IgD-negative memory B cell (primary cell): Measurements from ENCODE around the gene PRPF19. TPM values are rescaled to one million over a fixed set of nuclear protein-coding genes. Genes with fewer than 3 reads are reported as not detected.
A peak's percentile ranks its signal among the peaks of the same experiment; 100 is the strongest.

Experiments used
- H3K27ac Mint-ChIP-seq, 3 donors: one replicate each; pipeline ENCODE4 v1.8.0; 2020 to 2022; ENCODE audit warnings: mild to moderate bottlenecking in 3 of 3, mixed read lengths in 3 of 3, moderate library complexity in 1 of 3
- H3K27me3 Mint-ChIP-seq: one replicate; pipeline ENCODE4 v1.8.0; 2021; ENCODE audit warnings: mixed read lengths
- H3K36me3 Mint-ChIP-seq: one replicate; pipeline ENCODE4 v1.8.0; 2020; ENCODE audit warnings: mild to moderate bottlenecking, mixed read lengths
- H3K4me1 Mint-ChIP-seq, 3 donors: one replicate each; pipeline ENCODE4 v1.8.0; 2020 to 2022; ENCODE audit warnings: mixed read lengths in 3 of 3, mild to moderate bottlenecking in 1 of 3
- H3K4me3 Mint-ChIP-seq, 4 donors: one replicate each; pipeline ENCODE4 v1.8.0; 2020 to 2022; ENCODE audit warnings: mild to moderate bottlenecking in 4 of 4, mixed read lengths in 4 of 4, moderate library complexity in 3 of 4
- H3K9me3 Mint-ChIP-seq, 3 donors: one replicate each; pipeline ENCODE4 v1.8.0; 2020 to 2021; ENCODE audit warnings: mixed read lengths in 3 of 3, mild to moderate bottlenecking in 1 of 3
- polyA plus RNA-seq: library from polyadenylated mRNA; unstranded; fragments of 300-500 nt; fragmentation: Illumina TruSeq; gene quantifications from one replicate; pipeline ENCODE4 v1.2.3, GENCODE V29; 2021

Gene PRPF19
- polyA plus RNA-seq, 1 donor from 2014 or later: 18.5 TPM

DNA sequence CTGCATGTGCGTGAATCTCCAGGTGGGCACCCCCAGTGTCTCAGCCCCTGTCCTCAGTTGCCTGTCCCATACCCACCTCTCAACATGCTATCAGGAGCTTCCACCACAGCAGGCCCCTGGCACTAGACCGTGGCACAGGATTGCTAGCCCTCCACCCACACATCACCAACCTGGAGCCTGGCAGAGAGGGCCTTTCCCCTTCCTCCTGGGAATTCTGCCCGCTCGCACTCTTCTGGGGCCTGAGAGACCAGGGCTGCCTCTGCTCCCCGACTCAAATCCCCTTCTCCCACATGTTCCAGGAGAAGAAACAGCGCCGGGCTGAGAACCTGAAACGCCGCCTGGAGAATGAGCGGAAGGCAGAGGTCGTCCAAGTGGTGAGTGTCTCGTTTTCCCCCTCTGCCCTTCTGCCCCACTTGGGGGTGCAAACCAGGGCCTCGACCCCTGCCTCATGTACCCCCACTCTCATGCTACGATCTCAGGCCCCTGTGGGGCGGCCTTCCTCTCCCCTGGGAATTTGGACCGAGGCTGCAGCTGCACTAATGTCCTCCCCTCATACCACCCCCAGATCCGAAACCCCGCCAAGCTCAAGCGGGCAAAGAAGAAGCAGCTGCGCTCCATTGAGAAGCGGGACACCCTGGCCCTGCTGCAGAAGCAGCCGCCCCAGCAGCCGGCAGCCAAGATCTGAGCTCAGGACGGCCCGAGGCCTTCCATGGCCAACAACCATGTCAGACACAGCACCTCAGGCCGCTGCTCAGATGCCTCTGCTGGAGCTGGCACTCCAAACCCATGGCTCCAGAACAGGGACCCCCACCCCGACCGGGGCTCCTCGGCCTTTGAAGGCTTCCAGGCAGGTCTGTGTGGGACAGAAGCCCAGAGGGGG is 56.5 kb downstream of the PRPF19 start:
- H3K4me3 Mint-ChIP-seq: peak overlapping the region in 1 of 4 donors; percentile 37
- no peaks in the 10 kb centered on the region for H3K27me3 Mint-ChIP-seq
- H3K27ac Mint-ChIP-seq: no peak overlapping the region
- H3K9me3 Mint-ChIP-seq: no peaks in the 10 kb centered on the region
- peaks cover 1 to 9% (median 7%) of the 10 kb centered on the region in 3 donors for H3K4me1 Mint-ChIP-seq
- peaks cover 16% of the 10 kb centered on the region for H3K36me3 Mint-ChIP-seq

DNA sequence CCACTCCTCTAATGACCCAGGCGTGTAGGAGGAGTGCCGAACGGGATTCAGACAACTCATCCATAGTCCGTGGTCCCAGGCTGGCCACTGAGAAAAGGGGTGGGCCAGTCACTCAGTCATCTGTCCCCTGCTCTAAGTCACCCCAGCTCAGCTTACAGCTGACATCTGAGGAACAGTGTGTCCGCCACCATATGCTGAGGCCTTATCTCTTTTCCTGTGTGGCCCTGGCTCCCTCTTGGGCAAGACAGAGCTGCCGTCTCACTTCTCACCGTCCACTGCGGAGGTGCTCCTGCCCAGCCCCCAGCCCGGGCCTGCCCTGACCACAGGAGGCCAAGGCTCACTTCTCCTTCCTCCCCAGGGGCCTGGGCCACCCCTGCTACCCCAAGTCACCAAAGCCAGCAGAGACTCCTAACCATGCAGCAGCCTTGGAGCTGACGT is 57.7 kb downstream of the PRPF19 start:
- Mint-ChIP-seq H3K27ac (peak overlapping the region in 1 of 3 donors; percentile 39), H3K4me3 (no peak overlapping the region), H3K36me3 (peaks cover 19% of the 10 kb centered on the region), H3K9me3 (no peaks in the 10 kb centered on the region), H3K27me3 (no peaks in the 10 kb centered on the region), H3K4me1 (peaks cover 9 to 18% (median 18%) of the 10 kb centered on the region in 3 donors)

DNA sequence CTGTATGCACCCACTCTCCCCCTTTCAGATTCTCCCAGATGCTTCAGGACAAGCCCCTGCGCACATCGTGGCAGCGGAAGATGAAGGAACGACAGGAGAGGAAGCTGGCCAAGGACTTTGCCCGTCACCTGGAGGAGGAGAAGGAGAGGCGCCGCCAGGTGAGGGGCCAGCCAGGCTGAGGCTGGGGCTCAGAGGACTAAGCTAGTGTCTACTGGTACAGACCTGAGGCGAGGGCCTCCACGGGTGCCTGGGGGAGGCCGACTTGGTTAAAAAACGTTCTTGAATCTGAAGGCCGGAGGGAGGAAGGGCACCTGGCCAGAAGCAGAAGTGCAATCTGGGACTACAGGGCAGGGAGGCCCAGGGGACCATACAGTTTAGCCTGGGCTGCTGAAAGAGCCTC is 58.5 kb downstream of the PRPF19 start:
- H3K4me1 Mint-ChIP-seq: peaks cover 18 to 26% (median 26%) of the 10 kb centered on the region in 3 donors
- H3K36me3 Mint-ChIP-seq: peaks cover 19% of the 10 kb centered on the region
- H3K27me3 Mint-ChIP-seq: no peaks in the 10 kb centered on the region
- no peaks in the 10 kb centered on the region for H3K9me3 Mint-ChIP-seq
- no peak overlapping the region for H3K27ac Mint-ChIP-seq
- peak overlapping the region in 1 of 4 donors; percentile 68 for H3K4me3 Mint-ChIP-seq

- H3K36me3 Mint-ChIP-seq: peaks cover 19% of the 10 kb centered on the region
These were observed 59.1 kb downstream of the PRPF19 start for GRCh38 chr11:60847281-60847680.

DNA sequence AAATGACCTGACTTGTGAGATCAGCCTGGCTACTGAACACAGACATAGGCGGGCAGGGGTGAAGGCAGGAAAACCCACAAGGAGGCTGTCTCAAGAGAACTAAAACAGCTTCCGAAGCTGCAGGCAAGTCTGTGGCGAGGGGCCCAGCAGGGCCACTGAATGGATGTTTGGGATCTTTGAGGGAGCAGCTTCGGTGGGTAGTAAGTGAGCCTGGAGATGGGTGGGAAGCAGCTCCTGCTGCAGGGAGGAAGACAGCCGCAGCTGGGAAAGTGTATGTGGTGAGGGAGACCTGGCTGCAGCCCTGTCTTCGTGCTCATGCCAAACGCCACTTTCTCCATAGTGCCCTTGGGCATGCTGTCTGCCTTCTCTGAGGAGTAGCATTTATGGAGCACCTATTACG is 61.0 kb downstream of the PRPF19 start:
- Mint-ChIP-seq H3K9me3 (no peaks in the 10 kb centered on the region), H3K27me3 (no peaks in the 10 kb centered on the region), H3K27ac (peak overlapping the region in 1 of 3 donors; percentile 27), H3K36me3 (peaks cover 7% of the 10 kb centered on the region), H3K4me3 (peak overlapping the region in 1 of 4 donors; percentile 54), H3K4me1 (peaks cover 26 to 35% (median 31%) of the 10 kb centered on the region in 3 donors)

More at GRCh38 chr11:60847281-60847680, 59.1 kb downstream of the PRPF19 start:
- Mint-ChIP-seq H3K9me3 (no peaks in the 10 kb centered on the region), H3K27ac (no peak overlapping the region), H3K4me3 (no peak overlapping the region), H3K4me1 (peaks cover 21 to 29% (median 28%) of the 10 kb centered on the region in 3 donors), H3K27me3 (no peaks in the 10 kb centered on the region)

DNA sequence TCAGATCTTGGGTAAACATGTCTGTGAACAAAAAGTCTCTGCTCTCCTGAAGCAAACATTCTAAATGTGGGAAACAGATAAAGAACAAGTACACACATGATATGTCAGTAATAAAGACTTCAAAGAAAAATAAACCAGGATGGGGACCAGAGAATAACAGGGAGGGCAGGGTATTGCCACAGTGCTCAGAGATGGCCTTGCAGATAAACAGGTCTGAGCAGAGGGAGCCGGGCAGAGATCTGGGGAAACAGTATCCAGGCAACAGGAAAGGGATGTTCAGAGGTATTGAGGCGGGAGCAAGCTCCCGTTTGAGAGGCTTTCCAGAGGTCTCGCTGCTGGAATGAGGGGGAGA is 61.5 kb downstream of the PRPF19 start:
- H3K9me3 Mint-ChIP-seq: no peaks in the 10 kb centered on the region
- peak overlapping the region in 2 of 3 donors; percentile 2 to 21 for H3K27ac Mint-ChIP-seq
- H3K4me1 Mint-ChIP-seq: peaks cover 26 to 35% (median 31%) of the 10 kb centered on the region in 3 donors
- peak overlapping the region; percentile 17 to 97 (median 51) for H3K4me3 Mint-ChIP-seq
- H3K27me3 Mint-ChIP-seq: no peaks in the 10 kb centered on the region
- peaks cover 4% of the 10 kb centered on the region for H3K36me3 Mint-ChIP-seq

DNA sequence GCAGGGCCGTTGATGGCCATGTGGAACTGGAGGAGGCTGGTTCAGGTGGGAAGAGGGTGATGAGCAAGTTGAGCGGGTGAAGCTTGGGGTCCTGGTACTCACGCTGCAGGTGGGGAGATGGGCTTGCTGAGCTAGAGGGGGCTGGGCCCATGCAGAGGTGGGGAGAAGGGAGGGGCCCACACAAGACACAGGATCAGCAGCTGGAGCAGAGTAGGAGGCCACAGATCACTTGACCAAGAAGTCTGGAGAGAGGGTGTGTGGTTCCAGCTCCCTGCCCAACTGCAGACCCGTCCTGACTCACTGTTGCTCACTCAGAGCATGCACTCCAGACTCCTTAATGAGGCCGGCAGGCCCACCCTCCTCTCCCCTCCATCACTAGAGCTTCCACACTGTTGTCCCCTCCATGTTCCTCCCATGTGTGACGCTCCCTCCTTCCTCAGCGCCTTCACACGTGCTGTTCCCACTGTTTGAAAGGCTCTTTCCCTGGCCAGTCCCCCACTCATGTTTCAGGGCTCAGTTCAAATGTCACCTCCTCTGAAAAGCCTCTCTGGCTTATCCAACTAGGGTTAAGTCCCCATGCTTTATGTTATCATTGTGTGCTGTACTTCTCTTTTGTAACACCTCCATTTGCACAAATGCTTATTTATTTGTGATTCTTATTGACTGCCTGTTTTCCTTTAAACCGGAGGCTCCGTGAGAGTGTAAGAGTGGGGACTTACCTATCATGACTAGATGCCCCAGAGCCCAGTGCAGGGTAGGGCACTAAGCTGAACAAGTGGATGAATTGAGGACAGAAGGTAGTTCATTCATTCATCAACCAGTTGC is 62.1 kb downstream of the PRPF19 start:
- Mint-ChIP-seq H3K4me3 (peak overlapping the region; percentile 54 to 100 (median 76)), H3K4me1 (peaks cover 26 to 35% (median 31%) of the 10 kb centered on the region in 3 donors), H3K9me3 (no peaks in the 10 kb centered on the region), H3K27me3 (no peaks in the 10 kb centered on the region), H3K27ac (peak overlapping the region; percentile 2 to 73 (median 21)), H3K36me3 (peaks cover 4% of the 10 kb centered on the region)

- H3K9me3 Mint-ChIP-seq: no peaks in the 10 kb centered on the region
- H3K27me3 Mint-ChIP-seq: no peaks in the 10 kb centered on the region
- peaks cover 4% of the 10 kb centered on the region for H3K36me3 Mint-ChIP-seq
- H3K4me1 Mint-ChIP-seq: peaks cover 26 to 35% (median 31%) of the 10 kb centered on the region in 3 donors
- peak overlapping the region; percentile 74 to 100 (median 92) for H3K4me3 Mint-ChIP-seq
- peak overlapping the region; percentile 85 to 98 (median 95) for H3K27ac Mint-ChIP-seq
These were observed 63.5 kb downstream of the PRPF19 start for GRCh38 chr11:60842668-60843600.

DNA sequence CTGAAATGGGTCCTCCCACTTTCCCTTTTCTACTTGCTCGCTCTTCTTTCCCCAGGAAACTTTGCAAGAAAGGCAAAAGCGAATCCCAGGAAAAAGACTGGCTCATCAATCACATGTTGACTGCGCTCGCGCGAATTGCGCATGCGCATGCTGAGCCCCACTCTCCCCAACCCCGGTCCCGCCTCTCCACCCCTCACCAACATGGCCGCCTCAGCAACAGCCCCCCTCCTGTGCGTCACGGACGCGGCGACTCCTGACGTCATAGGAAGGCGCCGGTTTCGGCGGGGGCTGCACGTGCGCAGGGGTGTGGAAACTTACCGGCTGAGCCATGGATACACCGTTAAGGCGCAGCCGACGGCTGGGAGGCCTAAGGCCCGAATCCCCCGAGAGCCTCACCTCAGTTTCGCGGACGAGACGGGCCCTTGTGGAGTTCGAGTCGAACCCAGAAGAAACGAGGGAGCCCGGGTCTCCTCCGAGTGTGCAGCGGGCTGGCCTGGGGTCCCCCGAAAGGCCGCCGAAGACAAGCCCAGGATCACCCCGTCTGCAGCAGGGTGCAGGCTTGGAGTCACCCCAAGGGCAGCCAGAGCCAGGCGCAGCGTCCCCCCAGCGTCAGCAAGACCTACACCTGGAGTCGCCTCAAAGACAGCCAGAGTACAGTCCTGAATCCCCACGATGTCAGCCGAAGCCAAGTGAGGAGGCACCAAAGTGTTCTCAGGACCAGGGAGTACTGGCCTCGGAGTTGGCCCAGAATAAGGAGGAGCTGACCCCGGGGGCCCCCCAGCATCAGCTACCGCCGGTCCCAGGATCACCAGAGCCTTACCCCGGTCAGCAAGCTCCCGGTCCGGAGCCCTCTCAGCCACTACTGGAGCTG is 64.4 kb downstream of the PRPF19 start, which contains the start of gene CCDC86:
CCDC86 (plus strand) TSS at position 317 of the 871 bp plus-strand sequence; CDS start at position 329, 12 bp downstream.
- no peaks in the 10 kb centered on the region for H3K27me3 Mint-ChIP-seq
- peaks cover 4% of the 10 kb centered on the region for H3K36me3 Mint-ChIP-seq
- H3K27ac Mint-ChIP-seq: peak within 1 kb of the TSS; percentile 85 to 98 (median 95)
- H3K4me3 Mint-ChIP-seq: peak within 1 kb of the TSS; percentile 74 to 100 (median 92)
- no peaks in the 10 kb centered on the region for H3K9me3 Mint-ChIP-seq
- peaks cover 26 to 35% (median 31%) of the 10 kb centered on the region in 3 donors for H3K4me1 Mint-ChIP-seq

Other genes with a start within 250 kb of the PRPF19 start
- not detected for gene MS4A8, start 207.0 kb downstream of the PRPF19 start, polyA plus RNA-seq
- not detected for gene MS4A18, start 181.9 kb downstream of the PRPF19 start, polyA plus RNA-seq
- not detected for gene MS4A15, start 149.7 kb downstream of the PRPF19 start, polyA plus RNA-seq
- gene MS4A10, start 121.3 kb downstream of the PRPF19 start, polyA plus RNA-seq: not detected
- 21.1 TPM for gene CCDC86, start 64.5 kb downstream of the PRPF19 start, polyA plus RNA-seq
- 0.16 TPM for gene PTGDR2, start 50.6 kb downstream of the PRPF19 start, polyA plus RNA-seq
- not detected for gene ZP1, start 39.0 kb downstream of the PRPF19 start, polyA plus RNA-seq
- 259 TPM for gene TMEM109, start 7.6 kb upstream of the PRPF19 start, polyA plus RNA-seq
- 0.26 TPM for gene TMEM132A, start 17.9 kb upstream of the PRPF19 start, polyA plus RNA-seq
- 15.2 TPM for gene SLC15A3, start 45.6 kb upstream of the PRPF19 start, polyA plus RNA-seq
- gene CD6, start 65.1 kb upstream of the PRPF19 start, polyA plus RNA-seq: 8.6 TPM
- 7.7 TPM for gene CD5, start 195.9 kb upstream of the PRPF19 start, polyA plus RNA-seq